Left renal pelvis (tissue), 4 donors: ENCODE data around the gene BMPR1B. TPM values are rescaled to one million over a fixed set of nuclear protein-coding genes. Genes with fewer than 3 reads are reported as not detected.

ENCODE experiments used
- DNase-seq, 4 donors: peaks; one replicate each; pipeline ENCODE4 v3.0.0-alpha.2; 2013; ENCODE audit warnings: low read depth in 4 of 4, low spot score in 3 of 4
- polyA plus RNA-seq, 4 donors: library from polyadenylated mRNA; unstranded; fragments of 120-200 nt; gene quantifications; one replicate each; pipeline ENCODE4 v1.2.1, GENCODE V29; 2013; ENCODE audit not compliant: insufficient read length in 4 of 4

The BMPR1B gene
- polyA plus RNA-seq, 4 donors, result 6.7 to 33.7 (median 23.7) TPM

DNA sequence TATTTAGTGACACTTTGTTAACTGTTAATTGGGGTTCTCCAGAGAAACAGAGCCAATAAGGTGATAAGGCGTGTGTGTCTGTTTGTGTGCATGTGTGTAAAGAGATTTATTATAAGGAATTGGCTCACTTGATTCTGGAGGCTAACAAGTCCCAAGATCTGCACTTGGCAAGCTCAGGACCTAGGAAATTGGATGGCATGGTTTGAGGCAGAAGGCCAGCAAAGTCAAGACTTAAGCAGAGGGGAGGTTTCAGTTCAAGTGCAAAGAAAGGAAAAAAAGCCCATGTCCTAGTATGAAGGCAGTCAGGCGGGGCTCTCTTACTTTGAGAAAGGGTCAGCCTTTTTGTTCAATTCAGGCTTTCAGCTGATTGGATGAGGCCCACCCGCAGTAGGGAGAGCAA is 314.1 kb downstream of the BMPR1B start:
- DNase-seq, result no peak

DNA sequence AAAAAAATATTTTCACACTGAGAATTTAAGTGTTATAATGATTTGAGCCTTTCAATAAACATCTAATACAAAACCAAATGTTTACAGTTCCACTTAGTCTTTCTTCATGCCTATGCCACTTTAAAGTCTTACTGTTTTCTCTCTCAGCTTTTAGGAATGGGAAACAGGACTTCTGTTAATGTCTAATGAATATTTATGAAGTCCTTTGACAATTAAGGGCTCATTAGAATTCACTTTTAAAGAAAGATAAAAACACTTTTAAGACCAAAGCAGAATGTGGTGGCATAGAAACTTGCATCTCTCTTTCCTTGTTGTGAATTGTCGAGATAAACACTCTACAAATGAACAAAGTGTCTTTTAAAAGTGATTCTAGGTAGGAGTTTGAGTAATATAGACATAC is 315.9 kb downstream of the BMPR1B start:
- no peak for DNase-seq

DNA sequence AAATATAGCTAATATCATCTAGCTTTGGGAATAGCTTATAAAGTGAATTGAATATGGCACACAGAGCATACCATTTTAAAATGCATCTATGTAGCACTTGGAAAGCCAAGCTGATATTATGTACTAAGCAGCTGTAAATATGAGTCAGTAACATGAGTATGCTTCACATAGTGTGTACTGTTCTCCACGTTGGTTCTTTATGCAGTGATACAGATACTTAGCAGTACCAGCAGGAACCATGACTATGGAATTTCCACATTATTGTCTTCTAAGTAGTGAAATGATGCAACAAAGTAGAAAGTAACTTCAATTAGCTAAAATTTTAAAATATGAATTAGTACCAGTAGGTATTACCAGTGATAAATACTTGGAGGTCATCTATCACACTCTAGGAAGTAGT is 320.1 kb downstream of the BMPR1B start:
- DNase-seq, result no peak

DNA sequence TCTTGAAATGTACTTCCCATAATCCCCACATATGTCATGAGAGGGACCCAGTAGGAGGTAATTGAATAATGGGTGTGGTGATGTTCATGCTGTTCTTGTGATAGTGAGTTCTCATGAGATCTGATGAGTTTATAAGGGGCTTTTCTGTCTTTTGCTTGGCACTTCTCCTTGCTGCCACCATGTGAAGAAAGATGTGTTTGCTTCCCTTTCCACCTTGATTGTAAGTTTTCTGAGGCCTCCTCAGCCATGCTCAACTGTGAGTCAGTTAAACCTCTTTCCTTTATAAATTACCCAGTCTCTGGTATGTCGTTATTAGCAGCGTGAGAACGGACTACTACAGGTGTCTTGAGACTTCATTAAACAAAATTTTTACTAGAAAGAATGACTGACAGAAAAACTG is 323.2 kb downstream of the BMPR1B start:
- DNase-seq, result no peak

DNA sequence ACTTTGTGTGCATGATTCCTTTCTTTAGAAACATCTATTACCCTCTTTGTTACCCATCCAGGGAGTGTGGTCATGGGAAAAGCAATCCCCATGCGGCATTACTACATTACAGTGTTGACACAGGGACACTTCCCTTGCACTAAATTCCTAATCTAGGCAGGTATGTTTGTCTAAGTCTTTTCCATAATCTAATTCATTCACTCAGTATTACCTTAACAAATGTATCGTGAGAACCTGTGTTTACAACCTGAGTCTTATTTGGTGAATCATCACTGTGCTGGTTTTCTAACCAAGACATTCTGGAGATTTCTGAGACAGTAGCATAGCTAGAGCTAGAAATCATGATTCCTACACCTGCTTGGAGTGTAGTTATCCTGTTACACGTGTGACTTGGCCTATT is 326.8 kb downstream of the BMPR1B start:
- no peak for DNase-seq

DNA sequence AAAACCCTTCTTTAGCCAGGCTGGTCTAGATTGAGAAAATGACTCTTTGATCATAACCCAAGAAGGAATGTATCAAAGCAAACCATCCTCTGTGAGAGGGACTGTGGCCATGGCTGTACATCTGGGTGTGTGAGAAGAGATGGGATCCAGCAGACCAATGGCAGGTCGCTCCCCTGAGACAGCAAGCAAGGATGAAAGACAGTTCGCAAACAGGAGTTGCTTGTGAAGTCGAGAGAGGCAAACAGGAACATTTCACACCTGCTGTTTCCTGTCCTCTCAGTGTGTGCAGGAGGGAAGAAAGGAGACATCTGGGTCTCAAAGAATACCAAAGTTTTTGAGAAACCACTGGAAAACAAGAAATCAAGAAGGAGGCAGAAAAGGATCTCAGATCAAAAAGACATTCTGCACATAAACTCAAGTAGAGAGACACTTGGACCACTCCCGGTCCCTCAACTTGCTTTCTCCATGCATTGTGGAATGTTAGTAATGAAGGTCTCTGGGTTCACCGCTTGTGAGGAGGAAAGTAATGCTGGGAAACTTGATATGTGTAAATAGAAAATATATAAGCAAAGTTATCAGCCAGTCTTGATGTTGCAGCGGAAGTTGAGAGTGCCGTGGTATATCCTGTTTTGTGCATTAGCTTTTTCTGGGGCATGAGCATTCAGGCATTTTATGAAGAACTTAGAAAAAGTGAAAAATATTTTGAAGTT is 327.5 kb downstream of the BMPR1B start:
- DNase-seq, result no peak

DNA sequence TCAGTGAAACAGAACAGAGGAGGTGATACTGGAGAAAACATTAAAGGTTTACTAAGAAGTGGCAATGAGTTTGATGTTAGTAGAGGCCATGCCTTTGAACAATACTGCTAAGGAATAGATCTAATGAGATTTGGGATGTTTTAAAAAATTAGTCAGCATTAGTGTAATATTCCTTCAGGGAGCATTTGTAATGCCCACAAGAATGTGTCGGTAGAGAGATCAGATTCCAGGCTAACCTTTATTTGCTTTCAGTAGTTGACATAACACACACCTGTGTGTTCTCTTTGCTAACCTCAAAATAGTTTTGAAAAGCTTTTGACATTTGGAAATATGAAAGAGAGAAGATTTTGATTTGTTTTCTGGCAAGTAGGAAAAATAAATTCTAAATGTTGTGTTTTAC is 328.8 kb downstream of the BMPR1B start:
- no peak for DNase-seq

DNA sequence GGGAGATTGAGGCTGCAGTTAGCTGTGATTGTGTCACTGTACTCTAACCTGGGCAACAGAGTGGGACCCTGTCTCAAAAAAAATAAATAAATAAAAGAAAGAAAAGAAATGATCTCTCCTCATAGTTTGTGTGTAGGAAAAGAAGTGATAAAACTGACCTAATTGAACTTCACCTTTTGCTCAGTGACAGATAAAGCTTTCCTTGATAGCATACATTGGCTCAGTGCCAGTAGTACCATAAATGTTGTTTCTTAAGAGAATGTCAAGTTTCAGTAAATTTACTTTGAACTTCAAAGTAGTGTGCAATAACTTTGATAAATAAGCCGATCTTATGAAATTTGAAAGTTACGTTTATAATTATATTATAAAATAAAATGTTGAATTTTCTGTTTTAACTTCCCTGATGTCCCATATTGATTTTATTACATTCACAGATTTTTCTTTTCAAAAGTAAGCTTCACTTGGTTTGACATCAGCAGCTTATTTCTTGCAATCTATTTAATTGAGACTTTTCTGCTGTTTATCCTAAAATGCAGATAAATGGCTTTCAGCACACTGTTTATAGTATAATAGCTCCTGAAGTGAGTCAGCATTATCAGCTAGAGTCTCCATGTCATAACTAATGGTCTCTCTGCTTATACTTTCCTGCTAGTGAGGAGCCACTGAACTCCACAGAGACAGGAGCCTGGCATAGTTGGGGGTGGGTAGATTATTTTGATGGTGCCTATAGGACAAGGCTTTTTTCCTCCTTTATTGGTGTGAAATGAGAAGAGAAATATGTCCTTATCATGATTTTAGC is 330.1 kb downstream of the BMPR1B start:
- DNase-seq, result no peak

DNA sequence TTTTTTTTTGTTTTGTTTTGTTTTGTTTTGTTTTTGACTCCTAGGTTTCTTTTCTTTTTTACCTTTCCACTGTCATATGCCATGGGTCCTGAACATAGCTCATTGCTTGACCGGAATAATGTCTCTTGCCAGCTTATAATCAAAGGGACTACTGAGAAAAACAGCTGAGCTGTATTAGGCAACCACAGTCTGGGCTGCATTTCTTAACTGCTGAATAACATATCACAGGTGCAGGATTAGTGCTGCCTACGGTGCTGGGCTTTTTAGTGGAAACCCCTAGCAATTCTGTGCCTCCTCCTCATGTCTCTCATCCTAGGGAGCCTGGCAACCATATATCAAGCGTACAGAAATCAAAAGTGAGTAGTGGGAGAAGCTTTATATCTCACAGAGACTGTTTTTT is 333.5 kb downstream of the BMPR1B start:
- DNase-seq, result no peak

DNA sequence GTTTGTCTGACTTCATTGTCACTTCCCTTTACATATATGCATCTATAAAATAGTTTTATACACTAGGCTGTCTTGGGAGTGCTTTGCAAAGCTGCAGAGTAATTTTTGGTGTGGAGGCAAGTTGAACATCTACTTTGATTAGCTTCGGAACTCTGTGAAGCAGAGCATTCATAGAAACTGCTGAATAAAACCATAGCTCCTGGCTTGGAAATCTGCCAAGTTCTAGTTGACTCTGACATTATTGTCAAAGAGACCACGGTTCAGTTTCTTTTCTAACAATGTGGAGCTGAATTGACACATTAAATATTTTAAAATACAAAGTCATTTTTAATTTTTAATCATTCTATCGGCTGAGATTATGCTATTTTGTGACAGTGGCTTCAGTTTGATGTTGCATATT is 335.0 kb downstream of the BMPR1B start:
- DNase-seq, result peak in 1 of 4 donors; percentile 23

DNA sequence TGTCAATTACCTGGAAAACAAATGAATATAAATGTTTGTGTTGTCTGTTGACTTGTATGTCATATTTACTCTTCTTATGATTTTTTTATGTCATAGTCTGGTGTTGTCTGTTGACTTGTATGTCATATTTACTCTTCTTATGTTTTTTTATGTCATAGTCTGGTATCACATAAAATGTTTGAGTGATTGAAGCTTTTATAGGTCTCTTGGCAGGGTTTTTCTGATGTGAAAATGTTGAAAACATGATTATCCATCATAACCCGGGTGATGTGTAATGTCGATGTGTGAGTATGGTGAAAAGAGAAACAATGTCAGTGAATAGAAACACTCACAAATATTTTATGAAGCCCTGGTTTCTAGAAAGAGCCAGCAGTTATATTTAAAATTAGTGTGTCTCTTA is 335.7 kb downstream of the BMPR1B start:
- DNase-seq, result no peak

DNA sequence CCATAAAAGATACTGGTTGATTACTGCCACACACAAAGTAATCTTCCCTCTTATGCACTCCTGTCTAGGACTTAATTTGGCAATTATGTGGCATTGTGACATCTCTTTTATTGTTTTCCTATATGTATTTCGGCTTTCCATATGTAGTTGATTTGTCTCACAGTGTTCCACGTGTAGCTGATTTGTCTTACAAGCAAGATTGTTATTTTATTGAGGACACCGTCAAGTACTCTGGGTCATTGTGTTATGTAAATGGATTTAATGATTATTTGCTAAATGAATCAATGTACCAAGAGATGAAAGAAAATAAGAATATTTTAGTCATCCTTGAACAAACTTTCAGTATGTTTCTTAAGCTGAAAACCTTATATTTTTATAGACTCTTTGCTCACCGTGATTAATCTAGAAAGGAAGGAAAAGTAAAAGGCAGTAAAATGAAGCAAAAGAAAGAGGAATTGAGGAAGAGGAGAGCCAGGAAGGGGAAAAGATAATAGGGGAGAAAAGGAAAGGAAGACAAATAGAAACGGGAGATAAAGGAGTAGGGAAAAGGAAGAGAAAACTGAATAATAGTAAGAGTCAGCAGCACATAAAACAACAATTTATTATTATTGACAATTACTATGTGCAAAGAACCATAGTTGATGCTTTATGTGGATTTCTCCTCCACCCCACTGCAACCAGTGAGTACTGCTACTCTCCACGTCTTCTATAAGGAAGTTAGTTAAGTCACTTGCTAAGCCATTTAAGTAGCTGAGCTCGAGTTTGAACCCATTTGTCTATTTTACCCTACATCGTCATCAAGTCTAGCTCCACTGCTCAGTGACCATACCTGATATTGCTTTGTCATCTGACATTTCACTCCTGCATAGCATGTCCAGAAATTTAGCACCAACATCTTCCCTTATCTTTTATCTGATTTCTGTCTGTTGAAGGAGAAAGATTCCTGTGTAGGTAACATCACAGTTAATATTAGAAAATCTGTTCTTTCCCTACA is 336.5 kb downstream of the BMPR1B start:
- DNase-seq, result no peak

DNA sequence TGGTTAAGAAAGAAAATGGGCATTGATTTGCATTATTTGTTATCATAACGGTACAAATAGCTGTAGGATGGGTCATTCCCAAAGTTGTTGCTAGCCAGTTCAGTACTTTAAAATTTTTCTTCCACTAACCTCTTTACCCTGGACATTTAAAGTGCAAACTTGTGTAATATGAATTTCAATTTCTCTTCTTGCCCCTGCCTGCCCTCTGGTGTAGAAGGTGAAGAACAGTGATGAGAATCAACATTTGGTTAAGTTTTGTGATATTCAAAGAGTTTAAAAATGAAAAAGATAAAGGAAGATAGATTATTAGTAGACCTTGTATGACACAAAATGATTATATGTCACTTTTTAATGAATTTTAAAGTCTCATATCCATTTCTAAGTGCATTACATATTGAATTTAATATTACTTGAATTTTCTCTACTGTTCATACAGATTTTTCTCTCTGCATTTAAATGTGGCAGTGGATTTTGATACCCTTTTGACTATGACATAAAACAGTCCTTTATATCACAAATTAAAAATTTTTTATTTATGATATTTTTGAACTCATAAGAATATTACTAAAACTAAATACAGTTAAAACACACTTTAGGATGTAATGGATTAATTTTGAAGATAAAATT is 337.7 kb downstream of the BMPR1B start:
- peak in 2 of 4 donors; percentile 23 to 29 for DNase-seq

DNA sequence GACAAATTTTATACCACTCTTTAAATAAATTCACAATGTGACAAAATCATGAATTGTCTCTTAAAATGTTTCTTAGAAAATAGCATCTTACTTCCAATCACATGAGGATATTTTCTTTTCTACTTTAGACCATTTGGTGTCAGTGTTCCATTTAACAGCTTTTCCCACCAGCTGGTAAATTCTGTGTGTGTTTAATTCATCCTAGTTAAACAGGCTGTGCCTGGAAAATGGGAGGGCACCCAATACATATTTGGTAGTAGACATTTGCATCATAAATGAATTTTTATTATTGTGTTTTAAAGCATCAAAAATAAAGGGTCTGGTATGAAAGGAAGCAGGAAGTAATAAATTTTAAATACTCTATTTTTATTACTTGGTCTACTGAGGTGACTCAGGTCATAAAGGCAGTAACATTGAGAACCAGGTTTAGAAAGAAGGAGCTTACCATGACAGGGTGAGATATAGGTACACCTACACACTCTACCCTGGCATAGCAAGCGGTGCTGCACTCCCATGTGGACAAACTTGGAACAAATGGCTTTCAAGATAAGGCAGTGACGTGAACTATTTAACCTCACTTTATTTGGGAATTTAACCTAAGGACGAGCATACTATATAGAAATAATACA is 344.5 kb downstream of the BMPR1B start:
- no peak for DNase-seq

DNA sequence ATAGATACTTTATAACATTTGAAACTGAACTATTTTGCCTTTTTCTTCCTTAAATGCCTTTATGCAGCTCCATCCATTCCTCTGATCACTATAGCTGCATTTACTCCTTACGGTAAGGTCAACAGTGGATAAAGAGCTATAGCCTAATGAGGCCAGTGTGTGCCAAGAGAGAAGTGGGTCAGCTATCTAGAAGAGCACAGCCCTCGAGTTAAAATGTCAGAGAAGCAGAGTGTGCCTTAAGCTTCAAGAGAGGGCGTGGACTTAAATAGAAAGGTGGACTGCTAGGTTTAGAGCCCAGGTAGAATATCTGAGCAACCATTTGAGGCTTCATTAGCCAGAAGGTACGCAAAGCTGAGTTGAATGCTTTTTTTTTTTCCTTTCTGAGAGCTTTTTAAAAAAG is 347.4 kb downstream of the BMPR1B start:
- no peak for DNase-seq

DNA sequence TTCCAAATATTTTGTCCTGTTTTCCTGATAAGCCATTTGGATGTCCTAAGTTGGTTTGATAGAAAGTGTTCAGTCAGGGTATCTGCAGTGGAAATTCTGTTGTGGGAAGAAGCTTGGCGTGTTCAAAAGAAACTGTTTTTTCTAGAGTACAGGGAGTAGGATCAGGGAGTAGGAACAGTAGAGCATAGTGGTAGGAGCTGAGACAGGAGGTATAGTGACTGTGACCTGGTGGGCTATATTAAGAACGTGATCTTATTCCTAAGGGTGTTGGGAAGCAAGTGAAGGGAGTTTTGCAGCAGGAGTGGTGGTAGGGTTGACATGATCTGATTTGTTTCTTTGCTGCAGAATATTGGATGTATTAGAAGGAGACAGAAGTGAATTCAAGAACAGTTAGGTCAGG is 348.2 kb downstream of the BMPR1B start:
- no peak for DNase-seq

DNA sequence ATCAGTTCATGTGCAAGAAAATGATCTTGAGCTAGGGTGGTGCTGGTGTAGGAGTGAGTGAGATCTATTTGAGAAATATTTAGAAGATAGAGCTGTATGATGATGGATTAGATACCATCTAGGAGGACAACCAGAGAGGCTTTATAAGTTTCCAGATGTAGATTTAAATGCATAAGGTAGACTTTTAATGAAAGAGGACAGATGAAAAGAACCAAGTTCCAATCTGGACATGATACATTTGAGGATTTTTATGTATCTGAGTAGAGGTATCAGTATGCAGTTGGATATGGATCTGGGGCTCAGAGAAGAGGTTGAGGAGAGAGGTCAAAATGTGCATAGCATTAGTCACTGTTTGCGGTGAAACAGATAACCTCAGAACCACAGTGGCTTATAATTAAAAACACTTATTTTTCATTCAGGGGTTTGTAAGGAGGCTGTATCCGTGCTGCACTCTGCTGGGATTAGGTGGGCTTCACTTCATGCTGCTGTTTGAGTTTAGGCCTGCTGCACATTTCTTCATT is 348.7 kb downstream of the BMPR1B start:
- DNase-seq, result no peak

DNA sequence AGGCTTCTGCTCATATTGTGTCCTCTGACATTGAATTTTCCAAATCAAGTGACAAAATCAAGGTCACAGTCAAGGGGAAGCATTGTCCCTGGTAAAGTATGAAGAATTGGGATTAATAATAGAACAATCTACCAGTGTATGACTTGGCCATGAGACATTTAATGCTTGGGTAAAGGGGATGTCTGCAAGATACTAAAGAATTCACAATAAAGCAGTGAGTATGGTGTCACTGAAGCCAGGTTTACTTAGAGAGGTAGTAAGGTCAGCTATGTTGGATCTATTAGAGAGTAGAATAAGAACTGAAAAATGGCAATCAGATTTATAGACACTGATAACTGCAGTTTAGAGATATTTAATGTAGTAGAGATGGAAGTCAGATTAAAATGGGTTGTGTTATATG is 349.2 kb downstream of the BMPR1B start:
- no peak for DNase-seq

DNA sequence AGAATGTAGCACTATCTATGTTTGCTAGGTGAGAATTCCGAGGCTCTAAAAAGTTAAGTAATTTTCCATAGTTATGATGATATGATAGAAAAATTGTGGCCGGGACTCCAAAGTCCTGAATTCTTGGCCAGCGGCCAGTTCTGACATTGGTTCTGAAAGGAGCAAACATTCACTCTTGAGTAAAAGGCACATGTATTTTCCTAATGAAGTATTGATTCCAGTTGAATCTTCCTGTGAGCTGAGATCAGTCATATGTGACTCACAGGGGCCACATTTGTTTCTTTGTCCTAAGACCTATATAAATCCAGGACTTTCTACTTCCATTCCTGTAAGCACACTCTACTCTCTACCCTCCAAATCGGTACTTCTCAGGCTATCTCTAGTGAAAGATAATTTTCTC is 349.9 kb downstream of the BMPR1B start:
- no peak for DNase-seq

DNA sequence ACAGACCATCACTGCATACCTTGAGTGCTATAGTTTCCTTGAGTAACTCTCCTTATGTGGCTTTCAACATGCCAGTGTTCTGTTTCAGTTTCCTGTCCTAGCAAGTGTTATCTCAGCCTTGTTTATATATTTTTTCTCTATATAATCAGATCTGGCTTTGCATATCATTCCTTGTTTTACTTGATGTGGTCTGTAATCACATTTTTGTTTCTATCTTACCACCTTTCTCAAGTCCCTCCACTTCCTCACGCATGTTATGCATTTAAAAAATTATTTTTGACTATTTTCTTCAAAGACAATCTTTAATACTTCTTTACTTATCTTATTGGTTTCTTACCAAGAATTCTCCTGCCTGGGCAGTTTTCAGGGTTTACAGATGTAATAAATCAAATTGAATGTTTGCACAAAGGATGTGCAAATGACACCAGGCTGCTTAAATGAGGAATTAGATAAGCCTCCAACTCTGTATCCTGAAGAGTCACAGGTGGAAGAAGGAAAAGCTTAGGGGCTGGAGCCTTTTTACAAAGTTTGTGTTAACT is 351.2 kb downstream of the BMPR1B start:
- DNase-seq, result no peak
